ENCODE data around the gene SOBP. TPM values are rescaled to one million over a fixed set of nuclear protein-coding genes. Genes with fewer than 3 reads are reported as not detected.

Gene SOBP
- total and polyA plus RNA-seq, 10 donors = 0.87 to 7.8 (median 4.9) TPM

- Histone ChIP-seq H3K9me3 (peaks cover 11 to 51% (median 43%) of the 10 kb centered on the region in 8 donors), H3K36me3 (peaks cover 0 to 63% (median 0%) of the 10 kb centered on the region in 6 donors), H3K4me3 (no peak overlapping the region), H3K4me1 (no peaks in the 10 kb centered on the region), H3K27me3 (replicated peaks in 1 of 7) (no peaks in the 10 kb centered on the region), H3K27ac (no peak overlapping the region)
- intact Hi-C loops (cut with DNase I; ENCODE audit: low total_unique reads) = no loop called here
- no peak for DNase-seq
- WGBS, 5 donors = 68 to 84% (median 73%) methylated on average over 1 of the region's 1 CpG
- TF ChIP-seq CTCF (IDR thresholded peaks at IDR 0.05 in 8 of 11, conservative IDR thresholded peaks at IDR 0.05 in 3 of 11) = no peak
- TF ChIP-seq POLR2AphosphoS5 (IDR thresholded peaks at IDR 0.05) = no peak
- TF ChIP-seq POLR2A (IDR thresholded peaks at IDR 0.05) = no peak
Observed at GRCh38 chr6:107448776-107449175, 41.1 kb upstream of the SOBP start.

GRCh38 chr6:107458672-107459282 is 31.1 kb upstream of the SOBP start:
- Histone ChIP-seq H3K27me3 (replicated peaks in 1 of 7) (no peaks in the 10 kb centered on the region), H3K27ac (peak overlapping the region; percentile 79 to 98 (median 97)), H3K4me1 (peaks cover 6 to 52% (median 31%) of the 10 kb centered on the region in 6 donors), H3K4me3 (peak overlapping the region; percentile 64 to 95 (median 88)), H3K9me3 (no peaks in the 10 kb centered on the region), H3K36me3 (peaks cover 0 to 12% (median 0%) of the 10 kb centered on the region in 6 donors)
- DNase-seq = peak; percentile 88
- TF ChIP-seq POLR2AphosphoS5 (IDR thresholded peaks at IDR 0.05) (no peak), POLR2A (IDR thresholded peaks at IDR 0.05) (no peak), CTCF (IDR thresholded peaks at IDR 0.05 in 8 of 11, conservative IDR thresholded peaks at IDR 0.05 in 3 of 11) (no peak)
- WGBS, 5 donors = 0 to 2% (median 1%) methylated on average over 22 to 29 of the region's 29 CpGs
- intact Hi-C loops (cut with DNase I; ENCODE audit: low total_unique reads) = no loop called here

- Histone ChIP-seq H3K36me3 (peaks cover 0 to 12% (median 0%) of the 10 kb centered on the region in 6 donors), H3K27ac (peak within 1 kb of the TSS; percentile 79 to 98 (median 97)), H3K27me3 (replicated peaks in 1 of 7) (no peaks in the 10 kb centered on the region), H3K4me3 (peak within 1 kb of the TSS; percentile 64 to 95 (median 88)), H3K4me1 (peaks cover 6 to 52% (median 31%) of the 10 kb centered on the region in 6 donors), H3K9me3 (no peaks in the 10 kb centered on the region)
- 0% methylated on average over 30 to 46 of the region's 46 CpGs for WGBS, 5 donors
- intact Hi-C loops (cut with DNase I; ENCODE audit: low total_unique reads) = no loop called here
- DNase-seq = peak; percentile 100
- TF ChIP-seq CTCF (IDR thresholded peaks at IDR 0.05 in 8 of 11, conservative IDR thresholded peaks at IDR 0.05 in 3 of 11) (peak in 8 of 11 experiments; percentile 19 to 63 (median 39)), POLR2AphosphoS5 (IDR thresholded peaks at IDR 0.05) (peak; percentile 93 to 96 (median 94)), POLR2A (IDR thresholded peaks at IDR 0.05) (peak; percentile 24 to 75 (median 50))
Observed at GRCh38 chr6:107459283-107460082, 30.4 kb upstream of the SOBP start, which contains the start of gene PDSS2. Gene PDSS2 (minus strand): TSS chr6:107459564. CDS start chr6:107459285, 279 bp downstream.
